ENCODE results near the gene TAF5L.
A peak's percentile ranks its signal among the peaks of the same experiment; 100 is the strongest.
"Not testable (repeated sequence)": the region's sequence is repeated elsewhere in the genome, so short reads cannot be mapped to it uniquely, and the experiment has no call there.

Gene TAF5L

GRCh38 chr1:229599218-229599954 lies 26.5 kb downstream of the TAF5L start:
- DNase-seq: no peak

- no peak for DNase-seq
Observed at GRCh38 chr1:229597877-229598276, 28.0 kb downstream of the TAF5L start.

- no peak for DNase-seq
Observed at GRCh38 chr1:229596925-229597699, 28.8 kb downstream of the TAF5L start.

- not testable (repeated sequence) for DNase-seq
Observed at GRCh38 chr1:229595876-229596275, 30.0 kb downstream of the TAF5L start.

GRCh38 chr1:229594227-229595008 lies 31.5 kb downstream of the TAF5L start:
- no peak for DNase-seq

GRCh38 chr1:229593800-229594199 lies 32.1 kb downstream of the TAF5L start:
- no peak for DNase-seq

GRCh38 chr1:229590119-229590518 lies 35.8 kb downstream of the TAF5L start:
- DNase-seq: no peak

GRCh38 chr1:229585338-229585737 lies 40.6 kb downstream of the TAF5L start:
- no peak for DNase-seq

- no peak for DNase-seq
Observed at GRCh38 chr1:229582715-229583114, 43.2 kb downstream of the TAF5L start.

- DNase-seq: no peak
Observed at GRCh38 chr1:229582011-229582694, 43.8 kb downstream of the TAF5L start.

- DNase-seq: no peak
Observed at GRCh38 chr1:229581485-229581884, 44.4 kb downstream of the TAF5L start.

GRCh38 chr1:229579059-229579673 lies 46.8 kb downstream of the TAF5L start:
- peak; percentile 41 for DNase-seq

- DNase-seq: no peak
Observed at GRCh38 chr1:229578168-229579058, 47.5 kb downstream of the TAF5L start.

GRCh38 chr1:229574679-229575442 lies 51.1 kb downstream of the TAF5L start:
- no peak for DNase-seq

GRCh38 chr1:229572286-229572685 lies 53.6 kb downstream of the TAF5L start:
- peak; percentile 54 for DNase-seq

- no peak for DNase-seq
Observed at GRCh38 chr1:229570891-229571516, 54.9 kb downstream of the TAF5L start.

GRCh38 chr1:229570305-229570704 lies 55.6 kb downstream of the TAF5L start:
- no peak for DNase-seq

GRCh38 chr1:229567109-229567868 lies 58.6 kb downstream of the TAF5L start:
- no peak for DNase-seq

GRCh38 chr1:229563701-229564100 lies 62.2 kb downstream of the TAF5L start:
- DNase-seq: no peak
